NCI-H1092 (cell line): ENCODE measurements around the gene KRTAP9-3.
"Not testable (repeated sequence)": the region's sequence is repeated elsewhere in the genome, so short reads cannot be mapped to it uniquely, and the experiment has no call there.

Experiments
- DNase-seq: peaks from one replicate; lab custom pipeline; 2025; lab: John Stamatoyannopoulos, UW

Gene KRTAP9-3

GRCh38 chr17:41251261-41251660 is 19.0 kb downstream of the KRTAP9-3 start:
- no peak for DNase-seq

GRCh38 chr17:41254861-41255260 is 22.6 kb downstream of the KRTAP9-3 start:
- no peak for DNase-seq

GRCh38 chr17:41255381-41256290 is 23.4 kb downstream of the KRTAP9-3 start, which contains the start of gene KRTAP9-9:
Gene KRTAP9-9 (plus strand): TSS chr17:41255384.
- not testable (repeated sequence) for DNase-seq

- DNase-seq: no peak
Observed at GRCh38 chr17:41256291-41256685, 24.0 kb downstream of the KRTAP9-3 start.

- no peak for DNase-seq
Observed at GRCh38 chr17:41258406-41258805, 26.2 kb downstream of the KRTAP9-3 start.

- no peak for DNase-seq
Observed at GRCh38 chr17:41263212-41263611, 31.0 kb downstream of the KRTAP9-3 start.

GRCh38 chr17:41264599-41264998 is 32.4 kb downstream of the KRTAP9-3 start:
- DNase-seq: no peak

- DNase-seq: no peak
Observed at GRCh38 chr17:41265078-41265477, 32.8 kb downstream of the KRTAP9-3 start, which contains the start of gene KRTAP9-6. Gene KRTAP9-6 (plus strand): TSS chr17:41265378. CDS start chr17:41265378, 0 bp downstream.

- no peak for DNase-seq
Observed at GRCh38 chr17:41267711-41268110, 35.5 kb downstream of the KRTAP9-3 start.

- not testable (repeated sequence) for DNase-seq
Observed at GRCh38 chr17:41271323-41271722, 39.1 kb downstream of the KRTAP9-3 start.

GRCh38 chr17:41271858-41272257 is 39.6 kb downstream of the KRTAP9-3 start:
- no peak for DNase-seq

- not testable (repeated sequence) for DNase-seq
Observed at GRCh38 chr17:41275648-41276190, 43.5 kb downstream of the KRTAP9-3 start, which contains the start of gene KRTAP9-7. Gene KRTAP9-7 (plus strand): TSS chr17:41275698. CDS start chr17:41275698, 0 bp downstream.

- no peak for DNase-seq
Observed at GRCh38 chr17:41278176-41278955, 46.1 kb downstream of the KRTAP9-3 start.
